ENCODE data around the gene B3GNT5.

- TF ChIP-seq, protein P1, sequence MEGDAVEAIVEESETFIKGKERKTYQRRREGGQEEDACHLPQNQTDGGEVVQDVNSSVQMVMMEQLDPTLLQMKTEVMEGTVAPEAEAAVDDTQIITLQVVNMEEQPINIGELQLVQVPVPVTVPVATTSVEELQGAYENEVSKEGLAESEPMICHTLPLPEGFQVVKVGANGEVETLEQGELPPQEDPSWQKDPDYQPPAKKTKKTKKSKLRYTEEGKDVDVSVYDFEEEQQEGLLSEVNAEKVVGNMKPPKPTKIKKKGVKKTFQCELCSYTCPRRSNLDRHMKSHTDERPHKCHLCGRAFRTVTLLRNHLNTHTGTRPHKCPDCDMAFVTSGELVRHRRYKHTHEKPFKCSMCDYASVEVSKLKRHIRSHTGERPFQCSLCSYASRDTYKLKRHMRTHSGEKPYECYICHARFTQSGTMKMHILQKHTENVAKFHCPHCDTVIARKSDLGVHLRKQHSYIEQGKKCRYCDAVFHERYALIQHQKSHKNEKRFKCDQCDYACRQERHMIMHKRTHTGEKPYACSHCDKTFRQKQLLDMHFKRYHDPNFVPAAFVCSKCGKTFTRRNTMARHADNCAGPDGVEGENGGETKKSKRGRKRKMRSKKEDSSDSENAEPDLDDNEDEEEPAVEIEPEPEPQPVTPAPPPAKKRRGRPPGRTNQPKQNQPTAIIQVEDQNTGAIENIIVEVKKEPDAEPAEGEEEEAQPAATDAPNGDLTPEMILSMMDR (IDR thresholded peaks at IDR 0.05) = no peak
- TF ChIP-seq POLR2A (IDR thresholded peaks at IDR 0.05) = no peak
Observed at GRCh38 chr3:183270344-183270743, 17.3 kb downstream of the B3GNT5 start.

Data from testis (tissue), 2 donors.